Stromal cell of bone marrow (primary cell): ENCODE data around the gene TMEM181.
"Not testable (repeated sequence)": the region's sequence is repeated elsewhere in the genome, so short reads cannot be mapped to it uniquely, and the experiment has no call there.

Source experiments
- DNase-seq: peaks from one replicate; pipeline ENCODE4 v3.0.0-alpha.2; 2012; ENCODE audit warnings: low read depth

Gene TMEM181

DNA sequence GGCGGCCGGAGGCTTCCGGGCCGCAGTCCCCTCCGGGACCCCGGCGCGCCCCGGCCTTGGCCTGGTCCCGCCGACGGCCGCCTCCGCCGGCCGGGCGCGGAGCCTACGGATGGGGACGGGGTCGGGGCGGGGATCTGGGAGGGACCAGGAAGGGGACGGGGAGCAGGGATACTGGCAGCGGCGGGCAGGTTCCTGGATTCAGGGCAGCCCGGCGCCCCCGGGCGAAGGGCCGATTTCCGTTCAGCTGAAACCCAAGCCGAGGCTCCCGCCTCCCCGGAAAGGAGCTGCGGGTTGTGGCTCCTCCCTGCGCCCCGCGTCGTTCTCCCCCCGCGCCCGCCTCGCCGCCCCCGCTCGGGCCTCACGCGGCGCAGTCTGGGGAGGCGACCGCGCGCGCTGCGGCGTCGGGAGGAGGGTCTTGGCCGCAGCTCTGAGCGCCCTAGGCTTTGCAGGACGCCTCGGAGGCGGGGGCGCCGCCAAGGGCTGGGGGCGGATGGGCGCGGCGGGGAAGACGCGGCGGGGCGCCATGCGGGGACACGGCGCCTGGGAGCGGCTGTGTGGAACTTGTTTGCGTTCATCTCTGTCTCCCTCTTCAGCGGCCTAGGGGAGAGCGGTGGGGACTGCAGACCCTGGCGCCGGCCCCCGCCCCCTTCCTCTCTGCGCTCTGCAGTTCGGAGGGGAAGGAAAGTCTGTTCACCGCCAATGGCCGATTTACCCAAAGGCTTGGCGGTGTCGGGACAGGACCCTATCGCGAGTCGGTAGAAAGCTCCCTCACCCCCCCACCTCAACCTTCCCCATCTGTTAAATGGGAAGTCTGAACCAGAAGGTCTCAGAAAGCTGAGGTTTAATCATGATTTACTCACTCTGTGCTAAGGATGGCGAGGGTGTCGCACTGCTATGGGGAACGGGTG lies 22.7 kb upstream of the TMEM181 start:
- no peak for DNase-seq

DNA sequence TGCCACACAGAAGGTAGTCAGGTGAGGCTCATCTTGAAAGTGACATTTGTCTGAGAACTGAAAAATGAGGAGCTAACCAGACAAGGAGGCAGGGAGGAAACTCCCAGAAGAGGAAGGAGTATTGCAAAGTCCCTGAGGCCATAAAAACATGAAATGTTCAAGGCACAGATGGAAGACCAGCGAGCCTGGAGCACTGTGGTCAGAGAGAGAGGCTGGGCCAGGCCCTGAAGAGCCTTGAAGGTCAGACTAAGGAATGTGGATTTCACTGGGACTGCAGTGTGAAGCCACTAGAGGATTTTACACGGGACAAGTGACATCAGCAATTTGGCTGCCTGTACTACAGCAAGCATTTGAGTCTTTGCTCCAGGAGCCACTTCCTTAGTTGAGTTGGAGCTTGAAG lies 21.1 kb upstream of the TMEM181 start:
- DNase-seq, result no peak

GRCh38 chr6:158539413-158539812 lies 20.5 kb upstream of the TMEM181 start:
- DNase-seq, result no peak

GRCh38 chr6:158539881-158540280 lies 20.0 kb upstream of the TMEM181 start:
- no peak for DNase-seq

GRCh38 chr6:158543606-158544185 lies 16.2 kb upstream of the TMEM181 start:
- no peak for DNase-seq

DNA sequence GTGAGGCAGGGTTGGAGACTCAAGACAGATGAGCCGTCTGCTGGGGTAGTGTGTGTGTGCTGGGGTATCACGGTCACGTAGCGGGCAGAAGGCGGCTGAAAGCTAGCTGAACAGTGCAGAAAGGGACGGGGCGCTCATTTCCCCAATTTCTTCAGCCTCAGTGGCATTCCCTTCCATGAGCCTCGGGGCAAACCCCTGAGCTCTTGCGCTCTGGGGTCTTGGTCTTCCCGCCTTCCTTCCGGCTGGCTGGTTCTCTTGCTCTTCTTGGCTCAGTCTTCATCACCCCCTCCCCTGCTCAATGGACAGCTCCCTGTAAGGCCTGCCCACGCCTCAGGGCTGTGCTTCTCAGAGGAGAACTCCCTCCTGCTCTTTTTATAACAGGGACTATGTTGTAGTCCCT lies 15.5 kb upstream of the TMEM181 start:
- DNase-seq, result no peak

DNA sequence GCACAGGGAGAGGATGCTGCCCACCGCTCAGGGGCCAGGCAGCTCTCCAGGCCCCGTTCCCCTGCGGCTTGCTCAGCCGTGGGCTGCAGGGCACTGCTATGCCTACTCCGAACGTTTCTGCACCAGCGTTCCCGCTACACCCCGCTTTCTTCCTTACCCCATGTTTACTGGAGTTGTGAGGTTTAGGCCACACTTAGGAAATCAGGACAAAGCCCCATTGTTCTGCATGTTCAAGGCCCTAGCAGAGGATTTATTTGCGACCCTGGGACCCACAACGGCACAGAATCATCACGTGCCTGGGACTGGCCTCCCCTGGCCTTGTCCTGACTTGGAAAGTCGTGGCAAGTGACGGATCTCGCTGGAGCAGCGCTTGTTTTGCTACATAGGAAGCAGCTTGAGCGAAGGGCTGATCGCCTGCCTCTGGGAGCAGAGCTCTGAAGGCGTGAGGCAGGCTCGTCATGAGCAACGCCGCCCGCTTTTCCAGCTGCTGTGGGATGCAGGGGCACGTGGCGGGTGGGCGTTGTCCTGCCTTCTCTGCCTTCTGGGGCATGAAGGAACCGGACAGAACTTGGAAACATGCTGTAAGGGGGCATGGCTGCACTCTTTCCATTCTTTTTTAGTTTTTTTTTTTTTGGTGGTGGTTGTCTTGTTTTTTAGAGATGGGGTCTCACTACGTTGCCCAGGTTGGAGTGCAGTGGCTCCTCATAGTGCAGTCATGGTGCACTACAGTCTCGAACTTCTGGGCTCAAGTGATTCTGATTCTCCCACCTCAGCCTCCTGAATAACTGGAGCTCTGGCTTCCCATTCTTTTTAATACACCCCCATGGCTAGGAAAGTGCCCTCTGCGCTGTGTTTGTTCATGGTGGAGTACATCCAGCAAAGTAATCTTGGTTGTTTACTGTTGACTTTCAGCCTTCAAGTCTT lies 14.6 kb upstream of the TMEM181 start:
- DNase-seq, result no peak

DNA sequence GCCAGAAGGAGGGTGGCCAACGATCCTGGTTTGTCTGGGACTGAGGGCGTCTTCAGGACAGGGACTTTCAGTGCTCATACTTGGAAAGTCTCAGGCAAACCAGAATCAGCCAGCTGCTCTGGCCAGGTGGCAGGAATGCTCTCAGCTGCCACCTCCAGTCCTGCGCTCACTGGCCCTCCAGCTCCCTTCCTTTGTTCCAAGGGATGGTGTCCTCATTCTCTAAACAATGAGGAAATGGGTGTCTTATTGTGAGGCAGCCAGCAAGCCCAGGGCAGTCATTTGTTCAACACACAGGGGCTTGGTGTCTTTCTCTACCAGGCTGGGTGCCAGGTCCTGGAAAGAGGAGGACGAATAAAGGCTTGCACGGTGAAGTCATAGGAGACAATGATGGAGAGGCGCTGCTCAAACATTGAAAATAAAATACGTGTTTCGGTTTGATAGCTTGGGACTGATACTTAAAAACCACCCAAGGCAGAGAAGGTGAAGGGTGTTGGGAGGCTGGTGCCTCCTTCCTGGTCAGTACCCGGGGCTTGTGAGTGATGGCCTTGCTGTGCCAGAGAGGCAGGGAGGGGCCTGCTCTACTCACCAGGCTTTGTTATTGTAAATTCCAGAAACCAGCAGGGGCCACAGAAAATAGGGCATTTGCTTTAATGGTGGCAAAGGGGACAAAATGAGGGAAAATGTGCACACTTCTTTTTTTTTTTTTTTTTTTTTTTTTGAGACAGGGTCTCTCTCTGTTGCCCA lies 11.3 kb upstream of the TMEM181 start:
- DNase-seq, result no peak

DNA sequence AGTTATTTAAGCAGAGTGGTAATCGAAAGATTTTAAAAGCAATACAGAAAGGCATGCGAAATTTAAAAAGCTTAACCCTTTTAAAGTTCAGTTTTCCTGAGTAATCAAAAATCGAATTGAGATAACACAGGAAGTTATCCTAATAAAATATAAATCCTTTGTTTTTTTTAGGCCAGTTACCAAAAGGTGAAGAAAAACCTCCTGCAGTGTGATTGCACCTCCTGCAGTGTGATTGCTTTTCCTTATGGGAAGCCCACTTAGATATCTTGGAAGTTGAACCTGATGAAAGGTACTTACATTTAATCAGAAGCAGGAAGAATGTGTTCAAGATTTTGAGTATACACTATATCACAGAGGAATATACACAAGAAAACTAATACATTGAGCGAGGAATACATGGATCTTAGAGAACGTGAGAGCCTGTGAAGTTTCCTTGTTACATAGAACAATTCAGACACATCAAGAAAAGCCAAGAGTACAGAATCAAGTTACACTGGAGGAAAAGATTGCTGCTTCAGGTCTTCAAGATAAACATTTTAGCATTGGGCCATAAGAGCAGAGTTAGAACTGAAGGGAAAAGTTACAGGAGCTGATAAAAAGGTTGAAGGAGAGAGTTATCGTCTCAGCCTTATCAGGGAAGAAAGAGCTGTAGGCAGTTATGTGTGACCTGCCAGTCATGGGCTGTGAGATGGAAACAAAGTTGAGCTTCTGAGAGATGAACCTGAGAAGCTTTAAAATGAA lies 7.7 kb upstream of the TMEM181 start:
- no peak for DNase-seq

- no peak for DNase-seq
These were observed 7.1 kb upstream of the TMEM181 start for GRCh38 chr6:158552796-158553138.

DNA sequence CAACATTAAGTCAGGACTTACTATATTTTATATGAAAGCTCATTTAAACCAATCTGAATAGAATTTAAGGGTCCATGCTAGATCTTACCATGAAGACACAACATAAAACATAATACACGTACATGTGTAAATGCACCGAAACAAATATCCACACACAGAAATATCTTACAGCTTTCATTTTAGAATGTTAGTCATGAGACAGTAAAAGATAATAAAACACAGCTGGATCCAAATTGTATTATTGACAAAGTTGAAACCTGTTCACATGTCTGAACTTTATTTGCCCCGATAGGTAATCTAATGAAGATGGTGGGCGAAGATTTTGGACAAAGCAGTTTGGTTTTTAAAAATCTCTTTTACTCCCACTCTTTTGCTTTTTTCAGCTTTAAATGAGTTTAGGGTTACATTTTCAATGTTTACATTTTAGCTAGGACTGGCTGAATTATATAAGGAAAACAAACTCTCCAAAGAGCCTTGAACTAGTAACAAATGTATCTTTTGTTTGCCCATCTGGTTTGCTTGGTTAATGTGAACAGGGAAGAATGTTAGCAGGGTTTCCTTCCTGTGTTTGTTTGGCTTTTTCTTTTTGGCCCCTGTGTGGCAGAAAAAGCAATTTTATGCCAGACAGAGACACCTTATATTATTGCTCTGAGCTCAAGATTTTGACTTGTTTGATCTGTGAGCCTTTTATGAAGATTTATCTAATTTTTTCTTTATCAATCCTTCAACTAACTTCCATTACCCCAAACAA lies 5.1 kb upstream of the TMEM181 start:
- no peak for DNase-seq

GRCh38 chr6:158556113-158556512 lies 3.8 kb upstream of the TMEM181 start:
- no peak for DNase-seq

- DNase-seq, result not testable (repeated sequence)
These were observed 2.8 kb upstream of the TMEM181 start for GRCh38 chr6:158557110-158557509.

GRCh38 chr6:158557927-158558326 lies 2.0 kb upstream of the TMEM181 start:
- no peak for DNase-seq

DNA sequence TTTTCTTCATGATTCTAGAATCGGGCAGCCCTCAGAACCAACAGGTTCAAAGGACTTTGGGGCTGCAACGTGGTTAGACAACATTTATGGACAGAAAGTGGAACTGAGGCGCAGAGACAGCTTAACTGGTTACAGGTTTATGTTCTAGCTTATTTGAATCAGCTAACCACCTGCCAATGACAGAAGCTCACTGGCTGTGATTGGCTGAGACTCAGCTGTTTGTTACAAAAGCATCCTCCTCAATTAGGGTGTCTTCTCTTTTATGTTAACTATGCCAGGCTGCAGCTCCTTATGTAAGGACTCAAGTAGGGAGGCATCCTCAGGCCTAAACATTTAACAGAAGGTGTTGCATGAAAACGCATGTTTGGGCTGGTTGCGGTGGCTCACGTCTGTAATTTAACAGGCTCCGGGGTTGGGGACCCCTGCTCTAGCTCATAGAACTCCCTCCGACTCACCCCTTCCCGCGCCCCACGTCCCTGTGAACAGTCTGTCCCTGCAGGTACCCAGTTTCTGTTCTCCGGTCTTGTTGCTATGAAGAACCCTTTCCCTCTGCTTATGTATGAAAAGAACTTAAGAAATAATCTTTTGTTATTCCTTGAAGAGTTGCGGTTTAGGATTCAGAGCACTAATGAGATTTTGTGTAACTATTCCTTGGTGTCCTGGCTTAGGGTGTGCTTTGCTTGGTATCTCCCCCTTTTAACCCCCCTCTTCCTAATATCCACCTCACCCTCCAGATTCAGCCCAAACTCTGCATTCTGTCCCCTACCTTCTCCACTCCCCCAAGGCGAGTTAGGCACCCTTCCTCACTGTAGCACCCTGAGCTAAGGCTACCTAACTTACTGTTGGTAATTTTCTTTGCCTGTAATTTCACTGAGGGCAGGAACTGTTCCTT lies 1.2 kb upstream of the TMEM181 start:
- no peak for DNase-seq

DNA sequence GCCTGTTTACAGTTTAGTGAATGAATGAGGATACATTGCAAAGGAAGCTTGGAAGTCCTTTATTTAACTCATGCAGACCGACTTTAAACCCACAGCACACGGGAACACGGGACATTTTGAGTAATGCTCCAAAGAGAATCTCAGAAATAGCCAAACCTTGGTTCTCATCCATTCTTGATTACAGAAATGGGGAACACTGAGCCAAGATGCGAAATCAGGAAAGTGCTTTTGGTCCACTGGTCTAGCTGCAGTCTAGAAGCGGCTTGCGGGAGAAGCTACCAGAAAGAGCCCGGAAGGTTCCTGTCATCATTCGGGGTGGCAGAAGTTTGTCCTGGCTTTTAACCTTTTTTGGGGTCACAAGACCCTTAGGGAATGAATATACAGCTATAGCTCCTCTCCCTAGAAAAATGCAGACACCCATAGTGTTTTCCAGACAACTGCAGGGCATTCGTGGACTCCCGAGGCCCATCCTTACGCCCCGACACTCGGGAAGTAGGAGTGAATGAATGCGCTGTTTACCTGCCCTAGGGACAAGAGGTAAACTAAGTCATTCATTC lies 475 bp upstream of the TMEM181 start:
- DNase-seq, result no peak

GRCh38 chr6:158560836-158561320 lies 987 bp downstream of the TMEM181 start:
- no peak for DNase-seq

GRCh38 chr6:158561321-158561884 lies 1.5 kb downstream of the TMEM181 start:
- DNase-seq, result no peak

GRCh38 chr6:158561938-158562337 lies 2.0 kb downstream of the TMEM181 start:
- no peak for DNase-seq
